SK-N-MC (cell line): ENCODE measurements around the gene SIMC1.

Experiments used
- EZH2 ChIP-seq: fragments of 200-600 bp; sonication (generic); IDR thresholded peaks from one replicate; pipeline ENCODE4 v1.6.1; 2017; ENCODE audit warnings: antibody characterized with exemption
- FOXP2 ChIP-seq: optimal IDR thresholded peaks from 2 replicates; pipeline ENCODE3; 2011; ENCODE audit warnings: mild to moderate bottlenecking, moderate library complexity; ENCODE audit not compliant: insufficient read depth; ENCODE audit errors: extremely low read length, control extremely low read depth
- POLR2AphosphoS5 ChIP-seq: IDR thresholded peaks from 2 replicates; pipeline ENCODE4 v1.6.1; 2012; ENCODE audit warnings: mild to moderate bottlenecking, low read depth, low read length, borderline replicate concordance

- no peak for TF ChIP-seq POLR2AphosphoS5
- no peak for TF ChIP-seq EZH2
- TF ChIP-seq FOXP2, result no peak
Observed at GRCh38 chr5:176317534-176318374, 79.5 kb downstream of the SIMC1 start.
